HG03139 (cell line): ENCODE data around the gene LINGO3.
"Not testable (repeated sequence)": the region's sequence is repeated elsewhere in the genome, so short reads cannot be mapped to it uniquely, and the experiment has no call there.

ENCODE experiments used
- ATAC-seq: cut with Tn5 transposase; IDR thresholded peaks from one replicate; pipeline ENCODE4 v1.9.1; 2021; ENCODE audit not compliant: unreplicated experiment

The LINGO3 gene

GRCh38 chr19:2308114-2308556, at the start of gene LINGO3:
LINGO3 (minus strand) TSS chr19:2308154; CDS start chr19:2291776, 16,378 bp downstream.
- no peak for ATAC-seq

- ATAC-seq, result no peak
Observed at GRCh38 chr19:2356036-2356646, 48.2 kb upstream of the LINGO3 start.

GRCh38 chr19:2355168-2356035, 47.4 kb upstream of the LINGO3 start:
- ATAC-seq, result no peak

- ATAC-seq, result no peak
Observed at GRCh38 chr19:2354670-2355069, 46.7 kb upstream of the LINGO3 start.

GRCh38 chr19:2353887-2354592, 46.1 kb upstream of the LINGO3 start:
- ATAC-seq, result no peak

- no peak for ATAC-seq
Observed at GRCh38 chr19:2353159-2353886, 45.4 kb upstream of the LINGO3 start.

GRCh38 chr19:2352121-2352520, 44.2 kb upstream of the LINGO3 start:
- no peak for ATAC-seq

GRCh38 chr19:2351591-2351990, 43.6 kb upstream of the LINGO3 start:
- no peak for ATAC-seq

- no peak for ATAC-seq
Observed at GRCh38 chr19:2350656-2351055, 42.7 kb upstream of the LINGO3 start.

- not testable (repeated sequence) for ATAC-seq
Observed at GRCh38 chr19:2349818-2350217, 41.9 kb upstream of the LINGO3 start.

GRCh38 chr19:2345794-2346663, 38.1 kb upstream of the LINGO3 start:
- no peak for ATAC-seq

- no peak for ATAC-seq
Observed at GRCh38 chr19:2345076-2345475, 37.1 kb upstream of the LINGO3 start.

- no peak for ATAC-seq
Observed at GRCh38 chr19:2344381-2344870, 36.5 kb upstream of the LINGO3 start.

GRCh38 chr19:2343289-2343982, 35.5 kb upstream of the LINGO3 start:
- ATAC-seq, result no peak

- ATAC-seq, result no peak
Observed at GRCh38 chr19:2342656-2343288, 34.8 kb upstream of the LINGO3 start.

GRCh38 chr19:2341982-2342381, 34.0 kb upstream of the LINGO3 start:
- ATAC-seq, result no peak

- ATAC-seq, result no peak
Observed at GRCh38 chr19:2341244-2341751, 33.3 kb upstream of the LINGO3 start.

GRCh38 chr19:2340496-2341243, 32.7 kb upstream of the LINGO3 start:
- no peak for ATAC-seq
